ENCODE results near the gene TMEM87A. TPM values are rescaled to one million over a fixed set of nuclear protein-coding genes. Genes with fewer than 3 reads are reported as not detected.
A peak's percentile ranks its signal among the peaks of the same experiment; 100 is the strongest.

TMEM87A gene
- total RNA-seq, 5 donors from 2014 or later (not counting 1 experiment from before 2014, with no cell fraction given): 44.0 to 55.4 (median 45.4) TPM

- Mint-ChIP-seq H3K9me3 (no peaks in the 10 kb centered on the region), H3K4me1 (peaks cover 13 to 33% (median 27%) of the 10 kb centered on the region in 3 donors), H3K27me3 (no peaks in the 10 kb centered on the region), H3K36me3 (peaks cover 61% of the 10 kb centered on the region), H3K27ac (peak overlapping the region in 1 of 2 donors; percentile 6), H3K4me3 (no peak overlapping the region)
- H3K27ac ChIP-seq (ENCODE audit: low read length): no peak overlapping the region
- H3K4me3 ChIP-seq (ENCODE audit: control insufficient read depth in 1 of 2, extremely low read depth in 1 of 2, low read length in 1 of 2): no peak overlapping the region
- no peaks in the 10 kb centered on the region for H3K9me3 ChIP-seq
- WGBS (ENCODE audit: insufficient coverage): 100% methylated on average over 2 of the region's 8 CpGs
- POLR2A ChIA-PET: interaction anchor here in 1 of 2 donors (0.6 kb wide), 1 partner anchor 11 kb away, joined by 3 read pairs; no protein-coding TSS in a partner anchor
- peaks cover 0 to 3% of the 10 kb centered on the region in 2 experiments for H3K4me1 ChIP-seq (ENCODE audit: control insufficient read depth in 1 of 2, extremely low read depth in 1 of 2, insufficient read depth in 2 of 2, low read length in 2 of 2)
- no peaks in the 10 kb centered on the region for H3K27me3 ChIP-seq (replicated peaks in 1 of 2; ENCODE audit: control insufficient read depth in 2 of 2, extremely low read depth in 1 of 2, insufficient read depth in 2 of 2, low read length in 1 of 2)
- CTCF ChIA-PET: no interaction called here
- ATAC-seq (replicated peaks in 1 of 4): no peak
- no peak for DNase-seq
- H3K36me3 ChIP-seq (ENCODE audit: control insufficient read depth in 2 of 2, extremely low read depth in 1 of 2, insufficient read depth in 1 of 2, low read length in 1 of 2): peaks cover 0 to 54% of the 10 kb centered on the region in 2 donors
Observed at GRCh38 chr15:42191610-42192346, 81.5 kb downstream of the TMEM87A start.

GRCh38 chr15:42190370-42190769 lies 82.9 kb downstream of the TMEM87A start:
- H3K4me1 ChIP-seq (ENCODE audit: control insufficient read depth in 1 of 2, extremely low read depth in 1 of 2, insufficient read depth in 2 of 2, low read length in 2 of 2): peaks cover 0 to 3% of the 10 kb centered on the region in 2 experiments
- DNase-seq: no peak
- peak in 1 of 4 experiments; percentile 41 for ATAC-seq (replicated peaks in 1 of 4)
- H3K9me3 ChIP-seq: no peaks in the 10 kb centered on the region
- Mint-ChIP-seq H3K27me3 (no peaks in the 10 kb centered on the region), H3K9me3 (no peaks in the 10 kb centered on the region), H3K4me3 (no peak overlapping the region), H3K4me1 (peaks cover 13 to 25% (median 21%) of the 10 kb centered on the region in 3 donors), H3K36me3 (peaks cover 62% of the 10 kb centered on the region), H3K27ac (peak overlapping the region in 1 of 2 donors; percentile 11)
- CTCF ChIA-PET: no interaction called here
- H3K36me3 ChIP-seq (ENCODE audit: control insufficient read depth in 2 of 2, extremely low read depth in 1 of 2, insufficient read depth in 1 of 2, low read length in 1 of 2): peaks cover 6 to 68% of the 10 kb centered on the region in 2 donors
- no peak overlapping the region for H3K27ac ChIP-seq (ENCODE audit: low read length)
- no peaks in the 10 kb centered on the region for H3K27me3 ChIP-seq (replicated peaks in 1 of 2; ENCODE audit: control insufficient read depth in 2 of 2, extremely low read depth in 1 of 2, insufficient read depth in 2 of 2, low read length in 1 of 2)
- no peak overlapping the region for H3K4me3 ChIP-seq (ENCODE audit: control insufficient read depth in 1 of 2, extremely low read depth in 1 of 2, low read length in 1 of 2)
- WGBS (ENCODE audit: insufficient coverage): 100% methylated on average over 1 of the region's 2 CpGs
- POLR2A ChIA-PET: no interaction called here

- no peaks in the 10 kb centered on the region for H3K9me3 ChIP-seq
- Mint-ChIP-seq H3K27ac (no peak overlapping the region), H3K36me3 (peaks cover 73% of the 10 kb centered on the region), H3K4me3 (no peak overlapping the region), H3K4me1 (peaks cover 0 to 6% (median 4%) of the 10 kb centered on the region in 3 donors), H3K9me3 (no peaks in the 10 kb centered on the region), H3K27me3 (no peaks in the 10 kb centered on the region)
- H3K27me3 ChIP-seq (replicated peaks in 1 of 2; ENCODE audit: control insufficient read depth in 2 of 2, extremely low read depth in 1 of 2, insufficient read depth in 2 of 2, low read length in 1 of 2): no peaks in the 10 kb centered on the region
- no peak for DNase-seq
- 100% methylated on average over 1 of the region's 1 CpG for WGBS (ENCODE audit: insufficient coverage)
- H3K4me3 ChIP-seq (ENCODE audit: control insufficient read depth in 1 of 2, extremely low read depth in 1 of 2, low read length in 1 of 2): no peak overlapping the region
- no peak for ATAC-seq (replicated peaks in 1 of 4)
- ChIA-PET CTCF (no interaction called here), POLR2A (no interaction called here)
- H3K4me1 ChIP-seq (ENCODE audit: control insufficient read depth in 1 of 2, extremely low read depth in 1 of 2, insufficient read depth in 2 of 2, low read length in 2 of 2): no peaks in the 10 kb centered on the region
- H3K27ac ChIP-seq (ENCODE audit: low read length): no peak overlapping the region
- peaks cover 11 to 80% of the 10 kb centered on the region in 2 donors for H3K36me3 ChIP-seq (ENCODE audit: control insufficient read depth in 2 of 2, extremely low read depth in 1 of 2, insufficient read depth in 1 of 2, low read length in 1 of 2)
Observed at GRCh38 chr15:42185801-42186200, 87.4 kb downstream of the TMEM87A start.

- ChIA-PET CTCF (no interaction called here), POLR2A (no interaction called here)
- H3K27ac Mint-ChIP-seq: no peak overlapping the region
- Histone ChIP-seq H3K27ac (ENCODE audit: low read length) (no peak overlapping the region), H3K27me3 (replicated peaks in 1 of 2; ENCODE audit: control insufficient read depth in 2 of 2, extremely low read depth in 1 of 2, insufficient read depth in 2 of 2, low read length in 1 of 2) (no peaks in the 10 kb centered on the region), H3K4me3 (ENCODE audit: control insufficient read depth in 1 of 2, extremely low read depth in 1 of 2, low read length in 1 of 2) (no peak overlapping the region), H3K9me3 (no peaks in the 10 kb centered on the region), H3K36me3 (ENCODE audit: control insufficient read depth in 2 of 2, extremely low read depth in 1 of 2, insufficient read depth in 1 of 2, low read length in 1 of 2) (peaks cover 11 to 82% of the 10 kb centered on the region in 2 donors), H3K4me1 (ENCODE audit: control insufficient read depth in 1 of 2, extremely low read depth in 1 of 2, insufficient read depth in 2 of 2, low read length in 2 of 2) (no peaks in the 10 kb centered on the region)
- H3K36me3 Mint-ChIP-seq: peaks cover 73% of the 10 kb centered on the region
- ATAC-seq (replicated peaks in 1 of 4) (no peak), DNase-seq (no peak)
- no peaks in the 10 kb centered on the region for H3K9me3 Mint-ChIP-seq
- H3K27me3 Mint-ChIP-seq: no peaks in the 10 kb centered on the region
- H3K4me1 Mint-ChIP-seq: no peaks in the 10 kb centered on the region
- WGBS (ENCODE audit: insufficient coverage): 100% methylated on average over 2 of the region's 4 CpGs
- H3K4me3 Mint-ChIP-seq: no peak overlapping the region
Observed at GRCh38 chr15:42184736-42185135, 88.5 kb downstream of the TMEM87A start.

GRCh38 chr15:42184296-42184695 lies 88.9 kb downstream of the TMEM87A start:
- Mint-ChIP-seq H3K4me1 (no peaks in the 10 kb centered on the region), H3K27ac (no peak overlapping the region), H3K36me3 (peaks cover 73% of the 10 kb centered on the region), H3K27me3 (no peaks in the 10 kb centered on the region), H3K4me3 (no peak overlapping the region), H3K9me3 (no peaks in the 10 kb centered on the region)
- peaks cover 11 to 84% of the 10 kb centered on the region in 2 donors for H3K36me3 ChIP-seq (ENCODE audit: control insufficient read depth in 2 of 2, extremely low read depth in 1 of 2, insufficient read depth in 1 of 2, low read length in 1 of 2)
- no peak overlapping the region for H3K4me3 ChIP-seq (ENCODE audit: control insufficient read depth in 1 of 2, extremely low read depth in 1 of 2, low read length in 1 of 2)
- no peaks in the 10 kb centered on the region for H3K9me3 ChIP-seq
- ChIA-PET POLR2A (no interaction called here), CTCF (interaction anchor here in 1 of 2 donors (0.7 kb wide), 1 partner anchor 863 kb away, joined by 10 read pairs; no protein-coding TSS in a partner anchor)
- no peak for ATAC-seq (replicated peaks in 1 of 4)
- H3K4me1 ChIP-seq (ENCODE audit: control insufficient read depth in 1 of 2, extremely low read depth in 1 of 2, insufficient read depth in 2 of 2, low read length in 2 of 2): no peaks in the 10 kb centered on the region
- WGBS (ENCODE audit: insufficient coverage): 96% methylated on average over 5 of the region's 5 CpGs
- H3K27me3 ChIP-seq (replicated peaks in 1 of 2; ENCODE audit: control insufficient read depth in 2 of 2, extremely low read depth in 1 of 2, insufficient read depth in 2 of 2, low read length in 1 of 2): no peaks in the 10 kb centered on the region
- no peak for DNase-seq
- no peak overlapping the region for H3K27ac ChIP-seq (ENCODE audit: low read length)

- Mint-ChIP-seq H3K36me3 (peaks cover 68% of the 10 kb centered on the region), H3K9me3 (no peaks in the 10 kb centered on the region), H3K4me1 (no peaks in the 10 kb centered on the region), H3K27me3 (no peaks in the 10 kb centered on the region), H3K4me3 (no peak overlapping the region), H3K27ac (no peak overlapping the region)
- CTCF ChIA-PET: interaction anchor here in 1 of 2 donors (0.7 kb wide), 1 partner anchor 270 kb away, joined by 4 read pairs; no protein-coding TSS in a partner anchor
- no peak for ATAC-seq (replicated peaks in 1 of 4)
- Histone ChIP-seq H3K27me3 (replicated peaks in 1 of 2; ENCODE audit: control insufficient read depth in 2 of 2, extremely low read depth in 1 of 2, insufficient read depth in 2 of 2, low read length in 1 of 2) (no peaks in the 10 kb centered on the region), H3K9me3 (no peaks in the 10 kb centered on the region), H3K27ac (ENCODE audit: low read length) (no peak overlapping the region), H3K36me3 (ENCODE audit: control insufficient read depth in 2 of 2, extremely low read depth in 1 of 2, insufficient read depth in 1 of 2, low read length in 1 of 2) (peaks cover 16 to 78% of the 10 kb centered on the region in 2 donors), H3K4me1 (ENCODE audit: control insufficient read depth in 1 of 2, extremely low read depth in 1 of 2, insufficient read depth in 2 of 2, low read length in 2 of 2) (no peaks in the 10 kb centered on the region), H3K4me3 (ENCODE audit: control insufficient read depth in 1 of 2, extremely low read depth in 1 of 2, low read length in 1 of 2) (no peak overlapping the region)
- no peak for DNase-seq
- POLR2A ChIA-PET: no interaction called here
- WGBS (ENCODE audit: insufficient coverage): 97% methylated on average over 4 of the region's 6 CpGs
Observed at GRCh38 chr15:42182961-42183360, 90.3 kb downstream of the TMEM87A start.
